ENCODE measurements around the gene SLAMF7.

Gene SLAMF7

DNA sequence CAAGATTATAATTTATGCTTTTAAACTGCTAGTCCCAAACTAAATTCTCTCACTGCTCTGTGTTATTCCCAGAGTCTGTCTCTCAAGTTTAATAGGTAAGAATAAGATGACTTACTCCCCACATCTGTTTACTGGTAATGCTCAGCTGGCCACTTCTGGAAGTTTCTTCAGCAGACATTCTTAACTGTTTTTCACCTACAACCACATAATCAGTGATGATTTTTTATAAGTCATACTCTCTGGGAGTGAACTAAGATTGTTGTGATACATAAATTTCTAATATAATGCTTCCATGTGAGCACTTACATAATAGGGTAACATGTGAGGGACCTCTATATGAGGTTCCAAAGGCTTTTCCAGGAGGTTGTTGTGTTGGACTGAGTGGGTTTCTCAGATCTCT is 8.7 kb downstream of the SLAMF7 start:
- DNase-seq = no peak

DNA sequence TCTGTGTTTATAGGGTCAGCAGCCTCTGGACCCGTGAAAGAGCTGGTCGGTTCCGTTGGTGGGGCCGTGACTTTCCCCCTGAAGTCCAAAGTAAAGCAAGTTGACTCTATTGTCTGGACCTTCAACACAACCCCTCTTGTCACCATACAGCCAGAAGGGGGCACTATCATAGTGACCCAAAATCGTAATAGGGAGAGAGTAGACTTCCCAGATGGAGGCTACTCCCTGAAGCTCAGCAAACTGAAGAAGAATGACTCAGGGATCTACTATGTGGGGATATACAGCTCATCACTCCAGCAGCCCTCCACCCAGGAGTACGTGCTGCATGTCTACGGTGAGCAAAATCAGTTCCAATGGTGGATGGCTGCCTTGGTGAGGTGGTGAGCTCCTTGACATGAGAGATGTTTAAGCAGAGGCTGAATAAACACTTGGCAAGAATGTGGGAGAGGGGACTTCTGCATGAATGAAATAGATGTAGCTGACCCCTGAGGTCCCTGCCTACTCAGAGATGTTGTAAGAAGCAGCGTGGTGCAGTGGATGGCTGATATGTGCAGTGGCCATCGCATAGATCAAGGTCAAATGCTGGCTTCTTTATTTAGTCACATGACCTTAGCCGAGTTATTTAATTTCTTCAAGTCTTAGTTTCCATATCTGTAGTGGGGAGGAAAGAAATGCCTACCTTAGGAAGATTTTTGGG is 9.3 kb downstream of the SLAMF7 start:
- no peak for DNase-seq

DNA sequence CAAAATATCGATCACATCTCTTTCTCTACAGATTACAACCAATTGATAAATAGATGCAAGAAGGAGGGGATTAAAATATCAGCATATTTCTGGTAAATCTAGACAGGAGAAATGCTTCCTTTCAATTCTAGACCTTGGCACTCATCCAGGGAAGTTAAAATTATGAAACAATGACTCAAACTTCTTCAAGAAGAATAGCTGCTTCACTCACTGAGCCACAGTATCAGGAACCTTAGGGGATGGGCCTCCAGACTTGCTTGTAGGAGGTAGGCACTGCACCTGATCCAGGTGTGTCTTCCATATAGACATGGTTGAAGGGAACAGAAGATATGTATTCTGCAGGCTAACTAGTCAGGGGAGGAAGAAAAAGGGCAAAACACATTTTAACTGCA is 9.8 kb downstream of the SLAMF7 start:
- DNase-seq = no peak

DNA sequence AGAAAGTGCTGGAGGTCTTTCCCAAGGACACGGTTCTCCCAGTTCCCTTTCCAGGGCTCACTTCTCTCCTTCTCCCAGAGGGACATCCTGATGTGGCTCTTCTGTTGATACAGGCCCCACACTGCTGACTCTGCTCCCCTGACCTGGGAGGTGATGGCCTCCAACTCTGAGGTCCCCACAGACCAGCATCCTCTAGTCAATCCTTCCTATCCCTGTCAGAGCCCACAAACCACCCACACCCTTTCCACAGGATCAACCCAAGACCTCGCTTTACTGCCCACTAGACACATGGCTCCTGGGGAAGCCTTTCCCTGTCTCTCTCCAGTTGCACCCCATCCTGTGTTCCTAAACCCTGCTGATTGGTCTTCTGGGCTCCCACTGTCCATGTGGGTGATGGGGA is 11.6 kb downstream of the SLAMF7 start:
- DNase-seq = no peak

DNA sequence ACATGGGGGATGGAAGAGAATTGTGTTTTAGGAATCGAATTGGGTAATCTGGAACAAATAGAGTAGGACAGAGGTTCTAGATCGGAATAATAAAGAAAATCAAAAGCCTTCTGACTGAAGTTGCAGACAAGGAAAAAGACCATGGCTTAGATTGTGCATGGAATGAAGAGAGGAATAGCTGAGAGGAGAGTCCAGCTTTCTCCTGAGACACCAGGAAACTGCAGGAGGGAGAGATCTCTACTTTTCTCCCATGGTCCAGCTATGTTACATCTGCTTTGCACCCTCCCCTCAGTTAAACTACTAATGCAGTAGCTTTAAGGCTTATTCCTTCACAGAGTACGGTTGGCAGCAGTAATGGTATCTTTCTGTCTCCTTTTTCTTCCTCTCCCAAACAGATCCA is 13.4 kb downstream of the SLAMF7 start:
- DNase-seq = no peak

DNA sequence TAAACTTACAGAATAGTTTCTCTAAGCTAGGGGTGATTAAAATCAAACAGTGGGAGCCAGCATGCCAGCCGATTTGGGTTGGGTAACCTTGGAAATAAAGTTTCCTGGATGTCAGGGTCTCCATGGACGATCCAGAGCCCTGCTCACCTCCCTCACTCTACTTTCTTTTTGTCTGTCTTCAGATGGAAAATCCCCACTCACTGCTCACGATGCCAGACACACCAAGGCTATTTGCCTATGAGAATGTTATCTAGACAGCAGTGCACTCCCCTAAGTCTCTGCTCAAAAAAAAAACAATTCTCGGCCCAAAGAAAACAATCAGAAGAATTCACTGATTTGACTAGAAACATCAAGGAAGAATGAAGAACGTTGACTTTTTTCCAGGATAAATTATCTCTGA is 13.9 kb downstream of the SLAMF7 start:
- DNase-seq = no peak

DNA sequence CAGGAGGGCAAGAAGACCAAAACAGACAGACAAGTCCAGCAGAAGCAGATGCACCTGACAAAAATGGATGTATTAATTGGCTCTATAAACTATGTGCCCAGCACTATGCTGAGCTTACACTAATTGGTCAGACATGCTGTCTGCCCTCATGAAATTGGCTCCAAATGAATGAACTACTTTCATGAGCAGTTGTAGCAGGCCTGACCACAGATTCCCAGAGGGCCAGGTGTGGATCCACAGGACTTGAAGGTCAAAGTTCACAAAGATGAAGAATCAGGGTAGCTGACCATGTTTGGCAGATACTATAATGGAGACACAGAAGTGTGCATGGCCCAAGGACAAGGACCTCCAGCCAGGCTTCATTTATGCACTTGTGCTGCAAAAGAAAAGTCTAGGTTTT is 14.5 kb downstream of the SLAMF7 start:
- no peak for DNase-seq

DNA sequence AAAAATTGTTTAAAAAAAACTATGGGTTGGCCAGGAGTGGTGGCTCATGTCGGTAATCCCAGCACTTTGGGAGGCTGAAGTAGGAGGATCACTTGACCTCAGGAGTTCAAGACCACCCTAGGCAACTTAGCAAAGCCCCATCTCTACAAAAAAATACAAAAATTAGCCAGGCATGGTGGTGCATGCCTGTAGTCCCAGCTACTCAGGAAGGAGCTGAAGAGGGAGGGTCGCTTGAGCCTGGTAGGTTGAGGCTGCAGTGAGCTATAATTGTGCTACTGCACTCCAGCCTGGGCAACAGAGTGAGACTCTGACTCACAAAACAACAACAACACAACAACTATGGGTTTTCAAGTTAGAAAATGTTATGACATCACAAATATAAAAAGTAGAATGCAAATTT is 16.4 kb downstream of the SLAMF7 start:
- DNase-seq = no peak

DNA sequence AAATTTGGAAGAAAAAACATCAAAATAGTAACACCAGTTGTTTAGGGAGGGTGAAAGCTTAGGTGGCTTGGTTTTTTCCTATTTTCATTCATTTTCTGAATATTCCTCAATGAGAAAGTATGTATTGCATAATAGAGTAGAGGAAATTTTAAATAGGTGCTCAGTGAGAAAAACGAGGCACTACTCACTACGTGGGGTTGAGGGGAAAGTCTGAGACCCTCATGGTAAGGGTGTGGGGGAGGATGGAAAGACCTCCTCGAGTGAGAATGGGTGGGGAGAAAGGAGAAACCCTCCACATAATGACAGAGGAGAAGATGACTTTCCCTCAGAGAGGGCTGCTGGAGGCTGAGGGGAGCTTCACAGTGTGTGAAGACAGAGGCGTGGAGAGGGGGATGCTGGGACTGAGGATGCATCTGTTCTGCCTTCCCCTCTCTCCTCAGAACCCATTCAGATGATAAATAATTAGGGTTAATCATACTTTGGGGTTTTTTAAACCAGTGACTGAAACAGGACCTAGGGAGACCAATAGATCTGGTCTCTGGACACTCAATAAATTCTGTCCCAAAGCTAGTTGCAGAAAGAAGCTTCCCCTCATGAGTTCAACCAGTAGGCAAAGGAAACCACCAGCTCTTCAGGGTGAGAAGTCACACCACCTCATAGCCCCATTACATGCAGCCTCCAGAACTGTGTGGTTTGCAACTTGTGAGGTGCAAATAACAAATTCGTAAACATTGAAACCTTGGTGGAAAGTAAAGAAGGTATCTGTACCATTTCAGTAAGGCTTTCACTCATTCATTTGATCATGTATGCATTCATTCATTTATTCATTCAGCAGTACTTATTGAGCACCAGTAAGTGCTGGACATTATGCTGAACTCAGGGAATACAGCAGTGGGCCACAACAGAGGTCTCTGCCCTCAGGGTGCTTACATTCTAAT is 17.1 kb downstream of the SLAMF7 start:
- no peak for DNase-seq

DNA sequence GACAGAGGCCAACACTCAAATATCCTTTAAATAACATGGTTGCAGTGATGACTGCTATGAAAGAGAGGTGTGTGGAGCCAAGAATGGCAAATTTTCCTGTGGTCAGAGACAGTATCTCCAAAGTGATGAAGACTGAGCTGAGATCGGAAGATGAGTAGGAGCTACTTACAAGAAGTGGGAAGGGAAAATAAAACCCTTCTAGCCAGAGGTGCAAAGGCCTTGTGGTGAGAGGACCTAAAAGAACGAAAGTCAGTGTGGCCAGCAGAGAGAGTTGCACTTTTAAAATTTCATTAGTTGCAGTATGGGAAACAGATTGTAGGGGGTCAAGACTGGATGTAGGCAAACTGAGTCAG is 17.8 kb downstream of the SLAMF7 start:
- DNase-seq = no peak

DNA sequence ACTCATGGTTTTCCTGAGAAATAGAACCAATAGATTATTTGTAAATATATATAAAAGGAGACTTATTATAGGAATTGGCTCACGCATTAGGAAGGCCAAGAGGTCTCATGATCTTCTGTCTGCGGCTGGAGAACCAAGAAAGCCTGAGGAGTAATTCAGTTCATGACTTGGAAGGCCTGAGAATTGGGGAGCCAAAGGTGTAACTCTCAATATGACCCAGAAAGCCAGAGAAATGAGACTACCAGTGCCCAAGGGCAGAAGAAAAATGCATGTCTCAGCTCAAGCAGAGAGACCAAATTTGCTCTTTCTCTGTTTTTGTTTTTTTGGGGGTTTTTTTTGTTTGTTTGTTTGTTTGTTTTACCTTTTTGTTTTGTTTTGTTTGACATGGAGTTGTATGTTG is 19.5 kb downstream of the SLAMF7 start:
- DNase-seq = no peak

DNA sequence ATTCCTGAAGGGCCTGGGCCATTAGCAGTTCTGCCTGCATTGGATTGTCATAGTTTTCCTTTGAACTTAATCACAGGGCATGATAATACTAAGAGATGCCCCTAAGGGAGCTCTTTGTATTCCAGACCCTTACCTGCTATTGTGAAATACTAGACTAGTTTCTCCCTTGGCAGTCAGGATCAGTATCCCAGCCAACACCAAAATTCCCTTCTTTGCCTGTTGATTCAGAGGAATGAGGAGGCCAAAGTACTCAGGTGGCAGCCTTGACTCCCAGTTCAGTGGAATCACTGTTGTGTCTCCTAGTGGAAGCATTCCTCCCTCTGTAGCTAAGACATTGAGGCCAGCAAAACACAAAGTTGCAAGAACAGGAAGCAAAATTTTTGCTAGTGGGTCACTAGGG is 20.7 kb downstream of the SLAMF7 start:
- DNase-seq = no peak

DNA sequence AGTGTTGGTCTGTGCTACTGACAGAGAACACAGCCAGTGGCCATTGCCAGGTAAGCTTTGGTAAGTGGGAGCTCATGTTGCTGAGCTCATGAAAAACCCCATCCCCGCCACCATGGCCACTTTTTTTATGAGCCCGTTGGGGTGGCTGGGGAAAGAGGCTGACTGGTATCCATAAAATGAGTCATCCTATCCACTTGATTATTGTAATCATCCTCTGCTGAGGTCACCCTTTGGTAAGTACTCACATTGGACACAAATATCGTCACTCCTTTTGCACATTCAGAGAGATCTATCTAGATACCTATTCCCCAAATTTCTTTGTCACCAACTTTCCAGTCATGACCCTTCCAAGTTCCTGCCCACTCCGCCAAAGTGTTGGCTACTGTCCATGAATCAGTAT is 22.0 kb downstream of the SLAMF7 start:
- DNase-seq = no peak

DNA sequence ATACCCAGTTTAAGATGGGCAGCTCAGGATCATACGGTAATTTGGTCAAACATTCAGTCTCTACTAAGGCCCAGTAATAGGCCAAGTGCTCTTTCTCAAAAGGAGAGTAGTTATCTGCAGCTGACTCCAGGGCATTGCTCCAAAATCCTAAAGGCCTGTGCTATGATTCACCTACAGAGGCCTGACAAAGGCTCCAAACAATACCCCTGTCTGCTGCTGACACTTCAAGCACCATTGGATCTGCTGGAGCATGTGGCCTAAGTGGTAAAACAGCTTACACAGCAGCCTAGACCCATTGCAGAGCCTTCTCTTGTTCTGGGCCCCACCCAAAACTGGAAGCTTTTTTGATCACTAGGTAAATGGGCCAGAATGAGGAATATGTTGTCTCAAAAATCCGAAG is 22.8 kb downstream of the SLAMF7 start:
- no peak for DNase-seq

DNA sequence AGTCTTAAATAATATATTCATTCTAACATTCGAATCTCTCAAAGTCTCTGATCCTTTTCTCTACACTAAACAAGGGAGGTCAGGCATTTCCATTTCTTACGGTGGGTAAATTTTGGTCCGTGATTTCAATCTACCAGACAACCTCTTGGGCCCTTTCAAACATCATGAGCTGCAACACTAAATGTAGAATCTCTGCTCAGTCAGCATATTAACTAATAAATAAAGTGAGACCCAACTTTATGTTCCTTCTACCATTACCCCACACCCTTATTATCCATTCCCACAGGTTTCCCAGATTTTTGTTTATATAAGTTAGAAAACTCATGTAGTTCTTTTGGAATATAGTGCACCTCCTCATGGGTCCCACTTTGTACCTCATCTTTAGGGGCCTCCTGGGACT is 24.9 kb downstream of the SLAMF7 start:
- no peak for DNase-seq

DNA sequence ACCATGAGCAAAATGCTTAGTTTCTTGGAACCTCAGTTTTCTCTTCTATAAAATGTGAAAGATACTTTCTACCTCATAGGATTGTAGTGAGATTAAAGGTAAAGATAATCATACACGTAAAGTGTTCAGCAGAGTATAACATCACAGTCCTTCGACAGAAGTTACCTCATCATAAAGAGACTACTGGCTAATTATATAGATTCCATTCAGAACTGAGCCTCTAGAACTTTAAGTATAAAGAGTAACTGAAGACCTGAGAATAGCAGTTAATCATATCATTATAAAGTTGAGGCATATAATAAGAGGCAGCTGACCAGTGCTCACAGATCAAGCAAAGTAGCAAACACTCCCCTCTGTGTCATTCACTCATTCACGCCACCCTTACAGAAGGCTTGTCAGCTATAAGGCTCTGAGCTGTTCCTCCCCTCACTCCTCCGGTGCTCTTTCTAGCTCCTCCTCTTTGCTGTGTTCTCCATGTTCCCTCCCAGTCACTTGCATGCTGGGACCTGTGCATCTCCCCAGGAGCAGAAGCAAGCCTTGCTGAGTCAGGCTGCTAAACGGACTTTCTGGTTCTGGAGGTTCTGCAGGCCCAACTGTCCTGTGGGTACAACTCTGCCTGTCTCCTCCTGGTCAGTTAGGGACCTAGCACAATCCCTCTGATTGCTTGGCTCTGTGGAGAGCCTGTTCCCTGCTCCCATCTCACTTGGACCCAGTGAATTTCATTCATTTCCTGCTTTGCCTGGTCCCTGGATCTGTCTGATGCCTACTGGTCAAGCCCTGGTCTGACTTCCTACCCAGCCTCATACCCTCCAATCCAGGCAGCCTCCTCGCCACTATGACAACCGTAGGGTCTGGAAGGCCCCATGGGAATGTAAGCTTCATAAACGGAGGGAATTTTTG is 28.6 kb downstream of the SLAMF7 start:
- DNase-seq = no peak

DNA sequence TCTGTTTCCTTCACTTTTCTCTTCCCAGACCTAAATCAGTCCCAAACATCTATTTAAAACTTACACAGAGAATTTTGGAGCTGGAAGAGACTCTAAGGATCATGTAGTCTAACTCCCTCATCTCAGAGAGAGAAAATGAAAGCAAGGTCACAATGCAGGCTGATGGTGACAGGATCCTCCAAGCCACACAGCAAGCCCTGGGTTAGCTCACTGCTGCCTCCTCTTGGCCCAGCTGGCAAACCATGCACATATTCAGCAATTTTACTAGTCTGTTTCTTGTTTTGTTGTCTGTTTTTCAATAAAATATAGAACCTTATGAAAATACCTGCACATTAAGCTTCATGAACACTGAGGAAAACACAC is 29.2 kb downstream of the SLAMF7 start:
- no peak for DNase-seq

DNA sequence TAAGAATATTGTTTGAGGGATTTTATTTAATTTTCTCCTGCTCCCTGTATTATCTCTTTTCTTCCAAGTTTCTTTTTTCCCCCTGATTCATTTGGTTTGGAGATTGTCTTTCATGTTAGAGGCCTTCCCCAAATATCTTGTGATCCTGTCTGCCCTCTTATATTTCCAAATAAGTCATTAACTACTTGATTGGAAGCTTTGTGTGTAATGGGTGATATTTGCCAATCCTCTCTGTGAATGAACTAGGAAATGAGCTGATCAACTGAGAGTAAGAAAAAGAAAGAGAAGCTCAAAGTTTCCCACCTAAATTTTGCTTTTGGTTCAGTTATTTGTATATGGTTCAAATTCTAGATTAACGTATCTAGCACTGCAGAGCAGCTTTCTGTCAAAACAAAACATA is 33.3 kb downstream of the SLAMF7 start:
- no peak for DNase-seq

DNA sequence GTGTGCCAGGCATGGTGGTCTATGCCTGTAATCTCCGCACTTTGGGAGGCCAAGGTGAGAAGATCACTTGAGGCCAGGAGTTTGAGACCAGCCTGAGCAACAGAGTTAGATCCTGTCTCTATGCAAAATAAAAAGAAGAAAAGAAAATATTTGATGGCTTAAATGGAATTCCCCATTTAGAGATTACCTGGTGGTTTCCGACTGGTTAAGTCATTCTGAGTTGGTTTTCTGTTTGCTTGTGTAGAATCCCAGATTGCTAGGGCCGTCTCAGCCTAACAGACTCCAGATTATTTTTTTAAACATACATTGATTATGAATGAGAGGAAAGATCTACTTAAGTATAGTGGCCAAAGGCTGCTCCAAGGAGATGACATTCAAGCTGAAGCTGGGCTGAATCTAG is 34.0 kb downstream of the SLAMF7 start:
- no peak for DNase-seq

DNA sequence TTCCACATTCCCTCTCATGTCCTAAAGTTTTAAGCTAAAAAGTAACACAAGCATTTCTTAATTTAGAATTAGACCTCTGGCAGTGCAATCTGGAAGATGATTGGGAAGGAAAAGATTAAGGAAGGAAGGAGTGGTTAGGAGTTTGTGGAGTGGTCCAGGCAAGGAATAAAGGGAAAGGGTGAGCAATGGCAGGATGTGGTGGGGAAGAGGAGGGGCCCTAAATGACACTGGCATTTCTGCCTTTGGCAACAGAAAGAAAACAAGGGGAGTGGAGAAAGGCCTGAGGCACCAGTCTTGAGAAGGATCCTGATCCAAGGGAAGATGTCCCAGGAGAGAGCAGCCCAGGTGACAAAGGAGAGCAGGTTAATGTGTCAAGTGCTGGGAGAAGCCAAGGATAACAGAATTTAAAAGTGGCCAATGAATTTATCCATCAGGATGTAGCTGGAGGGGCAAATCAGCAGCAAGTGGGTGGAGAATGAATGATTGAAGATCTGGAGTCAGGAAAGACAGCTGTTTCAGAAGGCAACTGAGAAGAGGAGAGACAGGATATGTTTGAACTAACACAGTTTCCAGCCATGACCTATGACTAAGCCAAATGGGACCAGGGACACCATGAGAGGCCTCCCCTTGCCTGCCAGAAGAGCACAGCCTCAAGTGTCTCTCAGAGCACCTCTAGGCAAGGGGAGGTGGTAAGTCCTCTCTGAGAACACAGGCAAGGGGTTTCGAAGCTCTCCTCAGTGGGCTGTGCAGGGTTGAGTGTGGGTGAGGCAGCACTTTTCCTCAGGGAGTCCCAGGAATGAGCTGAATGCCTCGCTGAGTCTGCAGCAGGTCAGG is 36.1 kb downstream of the SLAMF7 start:
- no peak for DNase-seq

DNA sequence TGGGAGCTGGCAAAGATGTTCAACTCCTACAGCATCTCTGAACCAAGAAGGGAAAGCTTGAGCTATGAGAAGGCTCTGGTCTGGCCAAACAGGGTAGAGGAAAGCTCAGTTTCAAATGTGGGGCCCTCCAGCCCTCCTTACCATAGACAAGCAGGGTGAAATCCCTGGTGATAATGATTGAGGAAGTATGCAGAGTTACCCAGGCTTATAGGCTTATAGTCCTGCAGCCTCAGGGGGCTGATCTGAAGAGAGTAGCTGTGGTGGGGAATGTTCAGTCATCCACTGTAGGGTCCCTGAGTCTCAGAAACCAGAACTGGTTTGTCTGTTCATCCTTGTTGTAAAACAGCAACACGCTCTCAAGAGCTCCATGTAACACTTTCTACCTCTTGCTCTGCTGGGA is 37.1 kb downstream of the SLAMF7 start:
- DNase-seq = no peak

DNA sequence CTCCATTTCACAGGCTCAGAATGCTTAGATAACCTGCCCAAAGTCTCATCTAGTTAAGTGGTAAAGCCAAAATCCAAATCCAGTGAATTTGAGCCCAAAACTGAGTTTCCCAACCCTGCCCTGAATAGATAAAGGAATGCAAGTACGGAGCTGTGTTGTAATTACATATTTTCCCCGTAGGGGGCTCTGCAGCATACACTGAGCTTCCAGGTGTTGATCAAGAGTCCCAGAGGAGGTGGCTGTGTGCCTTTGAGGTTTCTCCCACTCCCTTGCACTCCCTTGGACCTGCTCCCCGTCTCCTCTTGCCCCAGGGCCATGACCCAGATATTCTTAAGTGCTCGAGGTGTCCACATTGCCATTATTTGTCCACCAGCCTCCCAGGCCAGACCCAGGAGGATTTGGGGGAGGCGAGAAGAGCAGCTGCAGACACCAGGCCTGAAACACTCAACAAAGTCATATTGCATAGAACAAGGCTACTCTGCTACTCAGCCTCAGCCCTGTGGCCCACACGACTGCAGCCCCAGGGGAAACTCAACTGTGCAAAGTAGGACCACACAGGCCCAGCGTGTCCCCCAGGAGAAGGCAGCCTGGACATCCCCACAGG is 38.5 kb downstream of the SLAMF7 start:
- no peak for DNase-seq

All from cortex of kidney (tissue), 1 donor.